Astrocyte of the spinal cord (primary cell): Measurements from ENCODE around the gene CEP85L.

Experiments used
- DNase-seq: peaks from one replicate; pipeline ENCODE4 v3.0.0; 2011; ENCODE audit warnings: low read depth, low spot score
- H3K4me3 ChIP-seq: 2 replicates; pipeline ENCODE4 v1.5.1; 2011; ENCODE audit warnings: low read depth, mild to moderate bottlenecking, low read length, moderate library complexity
- CTCF ChIP-seq: IDR thresholded peaks from 2 replicates; pipeline ENCODE4 v1.5.1; 2012; ENCODE audit warnings: low read depth, mild to moderate bottlenecking, low read length, inconsistent platforms
- in situ Hi-C: cut with HindIII; loops from 2 replicates; pipeline ENCODE4 v1.10.0; 2017; ENCODE audit warnings: low sequenced_read_pairs

Gene CEP85L

GRCh38 chr6:118553132-118553531, 98.3 kb downstream of the CEP85L start:
- DNase-seq: no peak
- in situ Hi-C loops: no loop called here
- no peak for TF ChIP-seq CTCF
- no peak overlapping the region for H3K4me3 ChIP-seq

- in situ Hi-C loops: no loop called here
- peak; percentile 57 for TF ChIP-seq CTCF
- no peak overlapping the region for H3K4me3 ChIP-seq
- peak; percentile 76 for DNase-seq
Measured at GRCh38 chr6:118551063-118552053, 100.0 kb downstream of the CEP85L start.

GRCh38 chr6:118548613-118549012, 102.8 kb downstream of the CEP85L start:
- DNase-seq: no peak
- no peak overlapping the region for H3K4me3 ChIP-seq
- TF ChIP-seq CTCF: no peak
- in situ Hi-C loops: no loop called here

GRCh38 chr6:118548136-118548535, 103.3 kb downstream of the CEP85L start, which contains the start of gene PLN:
TSS of gene PLN (plus strand) at chr6:118548296. CDS start at chr6:118558922, 10,626 bp downstream.
- in situ Hi-C loops: no loop called here
- no peak for TF ChIP-seq CTCF
- no peak for DNase-seq
- no peak within 1 kb of the TSS for H3K4me3 ChIP-seq

- no peak overlapping the region for H3K4me3 ChIP-seq
- in situ Hi-C loops: no loop called here
- no peak for TF ChIP-seq CTCF
- DNase-seq: no peak
Measured at GRCh38 chr6:118546880-118547218, 104.5 kb downstream of the CEP85L start.

- in situ Hi-C loops: no loop called here
- TF ChIP-seq CTCF: no peak
- no peak overlapping the region for H3K4me3 ChIP-seq
- DNase-seq: no peak
Measured at GRCh38 chr6:118546164-118546879, 105.1 kb downstream of the CEP85L start.
